ENCODE measurements around the gene TDRD1.
"Not testable (repeated sequence)": the region's sequence is repeated elsewhere in the genome, so short reads cannot be mapped to it uniquely, and the experiment has no call there.

TDRD1 gene

DNA sequence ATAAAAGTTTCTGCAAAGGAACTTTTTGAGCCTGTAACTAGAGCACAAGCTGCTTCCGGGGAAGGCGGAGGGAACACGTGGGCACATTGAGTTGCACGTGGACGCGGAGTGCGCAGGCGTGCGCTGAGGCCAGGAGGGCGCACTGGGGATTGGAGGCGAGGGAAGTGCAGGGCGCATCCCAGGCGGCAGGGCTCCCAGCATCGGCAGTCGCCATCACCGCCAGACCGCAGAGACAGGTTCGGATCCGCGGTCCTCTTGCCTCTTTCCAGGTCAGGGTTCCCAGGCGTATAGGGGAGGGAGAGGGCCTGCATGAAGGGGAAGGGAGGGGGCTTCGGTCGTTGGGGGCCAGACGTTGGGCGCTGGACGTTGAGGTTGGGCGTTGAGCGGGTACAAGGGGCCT is at the start of gene TDRD1:
Gene TDRD1 (plus strand): TSS at position 206 of the 400 bp plus-strand sequence. CDS start 8,479 bp downstream, outside the sequence.
- no peak for TF ChIP-seq CTCF (IDR thresholded peaks at IDR 0.05; ENCODE audit: control insufficient read depth, insufficient read depth, low read depth, low read length, missing control alignments)
- DNase-seq (ENCODE audit: low read depth), result no peak
- no peak within 1 kb of the TSS for H3K4me3 ChIP-seq (ENCODE audit: control insufficient read depth, low read depth, low read length)

DNA sequence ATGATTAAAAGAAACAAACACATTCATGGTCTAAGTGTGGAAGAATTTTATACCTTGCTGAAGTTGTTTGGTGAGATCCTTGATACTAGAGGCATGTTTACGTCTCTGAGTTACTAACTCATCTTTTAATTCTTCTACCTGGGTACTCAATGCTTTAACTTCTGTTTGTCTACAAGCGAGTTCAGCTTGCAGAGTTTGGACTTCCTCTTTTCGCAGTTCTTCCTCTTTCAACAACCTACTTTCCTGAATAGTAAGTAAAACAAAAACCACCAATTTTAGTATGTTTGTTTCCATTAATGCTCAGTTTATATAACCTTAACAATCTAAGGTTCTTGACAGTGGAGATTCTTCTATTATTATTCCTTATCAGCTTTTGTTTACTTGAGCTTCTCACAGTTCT is 48.1 kb upstream of the TDRD1 start:
- no peak for DNase-seq (ENCODE audit: low read depth)
- TF ChIP-seq CTCF (IDR thresholded peaks at IDR 0.05; ENCODE audit: control insufficient read depth, insufficient read depth, low read depth, low read length, missing control alignments), result no peak
- no peak overlapping the region for H3K4me3 ChIP-seq (ENCODE audit: control insufficient read depth, low read depth, low read length)

GRCh38 chr10:114135476-114135875 is 43.7 kb upstream of the TDRD1 start:
- TF ChIP-seq CTCF (IDR thresholded peaks at IDR 0.05; ENCODE audit: control insufficient read depth, insufficient read depth, low read depth, low read length, missing control alignments), result no peak
- DNase-seq (ENCODE audit: low read depth), result no peak
- H3K4me3 ChIP-seq (ENCODE audit: control insufficient read depth, low read depth, low read length), result no peak overlapping the region

GRCh38 chr10:114138581-114138980 is 40.6 kb upstream of the TDRD1 start:
- DNase-seq (ENCODE audit: low read depth), result no peak
- no peak overlapping the region for H3K4me3 ChIP-seq (ENCODE audit: control insufficient read depth, low read depth, low read length)
- TF ChIP-seq CTCF (IDR thresholded peaks at IDR 0.05; ENCODE audit: control insufficient read depth, insufficient read depth, low read depth, low read length, missing control alignments), result no peak

DNA sequence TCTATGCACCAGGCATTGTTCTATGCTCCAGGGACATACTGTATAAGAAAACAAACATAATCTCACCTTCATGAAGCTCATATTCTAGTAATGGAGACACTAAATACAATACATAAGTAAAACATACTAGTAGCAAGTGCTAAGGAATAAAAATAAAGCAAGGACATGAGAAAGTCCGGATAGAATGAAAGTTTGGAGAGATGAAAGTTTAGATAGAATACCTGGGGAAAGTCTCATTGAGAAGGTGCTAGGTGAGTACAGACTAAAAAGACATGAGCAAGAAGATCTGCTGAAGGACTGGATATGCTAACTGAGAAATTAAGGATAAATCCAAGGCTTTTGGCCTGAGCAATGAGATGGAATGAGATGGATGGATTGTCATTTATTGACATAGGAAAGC is 39.1 kb upstream of the TDRD1 start:
- DNase-seq (ENCODE audit: low read depth), result no peak
- H3K4me3 ChIP-seq (ENCODE audit: control insufficient read depth, low read depth, low read length), result no peak overlapping the region
- TF ChIP-seq CTCF (IDR thresholded peaks at IDR 0.05; ENCODE audit: control insufficient read depth, insufficient read depth, low read depth, low read length, missing control alignments), result no peak

DNA sequence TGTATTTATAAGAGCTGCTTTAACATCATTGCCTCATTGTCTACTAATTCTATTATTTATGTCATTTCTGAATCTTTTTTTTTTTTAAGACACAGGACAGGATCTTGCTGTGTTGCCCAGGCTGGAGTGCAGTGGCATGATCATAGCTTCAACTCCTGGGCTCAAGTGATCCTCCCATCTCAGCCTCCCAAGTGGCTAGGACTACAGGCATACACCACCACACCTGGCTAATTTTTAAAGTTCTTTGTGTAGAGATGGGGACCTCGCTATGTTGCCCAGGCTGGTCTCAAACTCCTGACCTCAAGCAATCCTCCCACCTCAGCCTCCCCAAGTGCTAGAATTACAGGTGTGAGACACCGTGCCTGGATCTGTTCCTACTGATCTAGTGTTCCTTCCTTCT is 38.3 kb upstream of the TDRD1 start:
- not testable (repeated sequence) for DNase-seq (ENCODE audit: low read depth)

GRCh38 chr10:114142018-114142417 is 37.1 kb upstream of the TDRD1 start:
- TF ChIP-seq CTCF (IDR thresholded peaks at IDR 0.05; ENCODE audit: control insufficient read depth, insufficient read depth, low read depth, low read length, missing control alignments), result no peak
- DNase-seq (ENCODE audit: low read depth), result no peak

More for the DNA sequence above, 38.3 kb upstream of the TDRD1 start:
- H3K4me3 ChIP-seq (ENCODE audit: control insufficient read depth, low read depth, low read length), result not testable (repeated sequence)

More at GRCh38 chr10:114142018-114142417, 37.1 kb upstream of the TDRD1 start:
- no peak overlapping the region for H3K4me3 ChIP-seq (ENCODE audit: control insufficient read depth, low read depth, low read length)

Data from AG09309 (cell line).